ENCODE results near the gene SMARCAL1. TPM values are rescaled to one million over a fixed set of nuclear protein-coding genes. Genes with fewer than 3 reads are reported as not detected.

The SMARCAL1 gene
- polyA plus RNA-seq, 1 of the 3 experiments (the other 2 are of a cell fraction): 27.0 TPM

GRCh38 chr2:216405588-216405987 is 6.7 kb upstream of the SMARCAL1 start:
- Histone ChIP-seq H3K4me2 (no peak overlapping the region), H3K27me3 (ENCODE audit: insufficient read depth) (no peaks in the 10 kb centered on the region), H3K79me2 (ENCODE audit: insufficient read depth) (no peaks in the 10 kb centered on the region), H3K36me3 (replicated peaks in 1 of 2; ENCODE audit: control insufficient read depth in 1 of 2, insufficient read depth in 2 of 2, low read length in 1 of 2) (no peaks in the 10 kb centered on the region), H2AFZ (ENCODE audit: low read depth) (no peak overlapping the region), H3K9me3 (no peaks in the 10 kb centered on the region), H3K4me3 (ENCODE audit: low read depth in 2 of 2, low read length in 1 of 2) (no peak overlapping the region), H4K20me1 (ENCODE audit: insufficient read depth) (no peaks in the 10 kb centered on the region), H3K27ac (ENCODE audit: low read depth in 2 of 2, low read length in 1 of 2) (no peak overlapping the region), H3F3A (replicated peaks; ENCODE audit: insufficient read depth) (peaks cover 7% of the 10 kb centered on the region), H3K9ac (no peak overlapping the region), H3K4me1 (ENCODE audit: control insufficient read depth in 1 of 2, insufficient read depth in 2 of 2, low read depth in 1 of 2, low read length in 1 of 2) (no peaks in the 10 kb centered on the region), H3K9me2 (no peaks in the 10 kb centered on the region)
- ChIA-PET POLR2A (interaction anchor here (0.6 kb wide), 1 partner anchor 247 kb away, joined by 3 read pairs; no protein-coding TSS in a partner anchor), CTCF (interaction anchor here (0.5 to 1.1 kb wide), 3 partner anchors 10 to 295 kb away, joined by 3 to 4 read pairs (median 3); no protein-coding TSS in a partner anchor)
- WGBS (ENCODE audit: low lambda C conversion rate): 97% methylated on average over 7 of the region's 7 CpGs
- no peak for TF ChIP-seq EP300 (IDR thresholded peaks at IDR 0.05; ENCODE audit: borderline replicate concordance in 1 of 2, low read depth in 1 of 2, low read length in 1 of 2)
- TF ChIP-seq USF2 (IDR thresholded peaks at IDR 0.05; ENCODE audit: borderline replicate concordance, low read depth, low read length): no peak
- TF ChIP-seq RCOR1 (IDR thresholded peaks at IDR 0.05; ENCODE audit: low read length): no peak
- TF ChIP-seq MAX (IDR thresholded peaks at IDR 0.05; ENCODE audit: low read depth): no peak
- TF ChIP-seq CHD2 (IDR thresholded peaks at IDR 0.05; ENCODE audit: low read length, partially characterized antibody): no peak
- no peak for TF ChIP-seq GABPA (IDR thresholded peaks at IDR 0.05; ENCODE audit: low read depth)
- no peak for TF ChIP-seq NFIC (IDR thresholded peaks at IDR 0.05; ENCODE audit: borderline replicate concordance)
- TF ChIP-seq YY1 (IDR thresholded peaks at IDR 0.05; ENCODE audit: low read depth): no peak
- TF ChIP-seq FOSL2 (IDR thresholded peaks at IDR 0.05; ENCODE audit: borderline replicate concordance, low read depth): no peak
- no peak for TF ChIP-seq MXI1 (IDR thresholded peaks at IDR 0.05; ENCODE audit: low read depth, low read length)
- no peak for TF ChIP-seq EZH2phosphoT487 (IDR thresholded peaks at IDR 0.05; ENCODE audit: borderline replicate concordance, low read depth)
- no peak for TF ChIP-seq FOXM1 (IDR thresholded peaks at IDR 0.05; ENCODE audit: low read depth)
- TF ChIP-seq TCF12 (IDR thresholded peaks at IDR 0.05): no peak
- TF ChIP-seq NRF1 (IDR thresholded peaks at IDR 0.05; ENCODE audit: low read depth, low read length): no peak
- DNase-seq: no peak

- Histone ChIP-seq H3K36me3 (replicated peaks in 1 of 2; ENCODE audit: control insufficient read depth in 1 of 2, insufficient read depth in 2 of 2, low read length in 1 of 2) (no peaks in the 10 kb centered on the region), H3K79me2 (ENCODE audit: insufficient read depth) (no peaks in the 10 kb centered on the region), H3F3A (replicated peaks; ENCODE audit: insufficient read depth) (peaks cover 11% of the 10 kb centered on the region), H3K9me2 (no peaks in the 10 kb centered on the region), H4K20me1 (ENCODE audit: insufficient read depth) (no peaks in the 10 kb centered on the region), H3K27ac (ENCODE audit: low read depth in 2 of 2, low read length in 1 of 2) (no peak overlapping the region), H3K9ac (no peak overlapping the region), H3K4me2 (no peak overlapping the region), H3K27me3 (ENCODE audit: insufficient read depth) (no peaks in the 10 kb centered on the region), H3K9me3 (no peaks in the 10 kb centered on the region), H3K4me1 (ENCODE audit: control insufficient read depth in 1 of 2, insufficient read depth in 2 of 2, low read depth in 1 of 2, low read length in 1 of 2) (peaks cover 0 to 3% of the 10 kb centered on the region in 2 experiments; a peak in 1 of 4 replicates), H3K4me3 (ENCODE audit: low read depth in 2 of 2, low read length in 1 of 2) (no peak overlapping the region), H2AFZ (ENCODE audit: low read depth) (no peak overlapping the region)
- no peak for DNase-seq
- ChIA-PET CTCF (interaction anchor here (0.8 to 1.2 kb wide), 3 partner anchors 63 to 373 kb away, joined by 3 read pairs; no protein-coding TSS in a partner anchor), POLR2A (no interaction called here)
- WGBS (ENCODE audit: low lambda C conversion rate): 85% methylated on average over 2 of the region's 3 CpGs
- TF ChIP-seq PBX3 (IDR thresholded peaks at IDR 0.05): no peak
- no peak for TF ChIP-seq TEAD4 (IDR thresholded peaks at IDR 0.05; ENCODE audit: borderline replicate concordance, insufficient read depth)
- no peak for TF ChIP-seq SMC3 (IDR thresholded peaks at IDR 0.05; ENCODE audit: low read depth, low read length)
- no peak for TF ChIP-seq MXI1 (IDR thresholded peaks at IDR 0.05; ENCODE audit: low read depth, low read length)
- TF ChIP-seq EZH2phosphoT487 (IDR thresholded peaks at IDR 0.05; ENCODE audit: borderline replicate concordance, low read depth): no peak
- no peak for TF ChIP-seq MAX (IDR thresholded peaks at IDR 0.05; ENCODE audit: low read depth)
- TF ChIP-seq JUND (IDR thresholded peaks at IDR 0.05): no peak
- TF ChIP-seq FOXJ3 (CRISPR knock-in tag; IDR thresholded peaks at IDR 0.05): no peak
- no peak for TF ChIP-seq FOXM1 (IDR thresholded peaks at IDR 0.05; ENCODE audit: low read depth)
- no peak for TF ChIP-seq GABPA (IDR thresholded peaks at IDR 0.05; ENCODE audit: low read depth)
- no peak for TF ChIP-seq USF1 (IDR thresholded peaks at IDR 0.05; ENCODE audit: borderline replicate concordance, low read depth)
- TF ChIP-seq TAF1 (IDR thresholded peaks at IDR 0.05; ENCODE audit: borderline replicate concordance, low read depth, low read length): no peak
- TF ChIP-seq SIN3A (IDR thresholded peaks at IDR 0.05; ENCODE audit: borderline replicate concordance, low read depth, low read length): no peak
- no peak for TF ChIP-seq GATA2 (CRISPR knock-in tag; IDR thresholded peaks at IDR 0.05)
- no peak for TF ChIP-seq CHD2 (IDR thresholded peaks at IDR 0.05; ENCODE audit: low read length, partially characterized antibody)
- no peak for TF ChIP-seq RXRA (IDR thresholded peaks at IDR 0.05; ENCODE audit: borderline replicate concordance, low read depth)
- TF ChIP-seq FOSL2 (IDR thresholded peaks at IDR 0.05; ENCODE audit: borderline replicate concordance, low read depth): no peak
Observed at GRCh38 chr2:216406826-216407225, 5.5 kb upstream of the SMARCAL1 start.

All from SK-N-SH (cell line).